SK-N-SH (cell line): Measurements from ENCODE around the gene CCND1. TPM values are rescaled to one million over a fixed set of nuclear protein-coding genes. Genes with fewer than 3 reads are reported as not detected.
A peak's percentile ranks its signal among the peaks of the same experiment; 100 is the strongest.

ENCODE experiments used
- CHD2 ChIP-seq: fragments of 150-350 bp; IDR thresholded peaks from 2 replicates; pipeline ENCODE4 v1.6.1; 2018; ENCODE audit warnings: low read length; ENCODE audit not compliant: partially characterized antibody
- EZH2phosphoT487 ChIP-seq: fragments of 200-600 bp; sonication (generic); IDR thresholded peaks from 2 replicates; pipeline ENCODE4 v1.6.1; 2017; ENCODE audit warnings: low read depth, mixed run types, mild to moderate bottlenecking, antibody characterized with exemption, moderate library complexity, borderline replicate concordance
- FOSL2 ChIP-seq: IDR thresholded peaks from 2 replicates; pipeline ENCODE4 v1.4.0; 2012; ENCODE audit warnings: low read depth, mild to moderate bottlenecking, moderate library complexity, borderline replicate concordance
- FOXJ3 ChIP-seq: sonication (generic); formaldehyde crosslinking; IDR thresholded peaks from 2 replicates; pipeline ENCODE4 v1.5.1; 2020; ENCODE audit warnings: mild to moderate bottlenecking, missing genetic modification reagents
- GABPA ChIP-seq: IDR thresholded peaks from 2 replicates; pipeline ENCODE4 v1.4.0; 2012; ENCODE audit warnings: low read depth, mild to moderate bottlenecking
- GATA2 ChIP-seq: sonication (generic); formaldehyde crosslinking; IDR thresholded peaks from 2 replicates; pipeline ENCODE4 v1.5.0; 2020; ENCODE audit warnings: mild to moderate bottlenecking, missing genetic modification reagents
- MEF2A ChIP-seq: IDR thresholded peaks from 2 replicates; pipeline ENCODE4 v1.4.0; 2012; ENCODE audit warnings: low read depth, borderline replicate concordance
- NRF1 ChIP-seq: IDR thresholded peaks from 2 replicates; pipeline ENCODE4 v1.6.1; 2012; ENCODE audit warnings: low read depth, mild to moderate bottlenecking, low read length
- POLR2AphosphoS5 ChIP-seq: IDR thresholded peaks from 2 replicates; pipeline ENCODE4 v1.6.1; 2012; ENCODE audit warnings: low read depth, low read length
- RCOR1 ChIP-seq: fragments of 150-350 bp; IDR thresholded peaks from 2 replicates; pipeline ENCODE4 v1.6.1; 2017; ENCODE audit warnings: antibody characterized with exemption, low read length
- RXRA ChIP-seq: IDR thresholded peaks from 2 replicates; pipeline ENCODE4 v1.4.0; 2012; ENCODE audit warnings: low read depth, mild to moderate bottlenecking, borderline replicate concordance
- SIN3A ChIP-seq: IDR thresholded peaks from 2 replicates; pipeline ENCODE4 v1.6.1; 2012; ENCODE audit warnings: low read depth, mild to moderate bottlenecking, low read length, moderate library complexity, borderline replicate concordance
- TEAD4 ChIP-seq: IDR thresholded peaks from 2 replicates; pipeline ENCODE4 v1.4.0; 2012; ENCODE audit warnings: mild to moderate bottlenecking, borderline replicate concordance; ENCODE audit not compliant: insufficient read depth
- USF1 ChIP-seq: IDR thresholded peaks from 2 replicates; pipeline ENCODE4 v1.4.0; 2012; ENCODE audit warnings: low read depth, borderline replicate concordance
- YY1 ChIP-seq: IDR thresholded peaks from 2 replicates; pipeline ENCODE4 v1.4.0; 2012; ENCODE audit warnings: low read depth, mild to moderate bottlenecking
- polyA plus RNA-seq, 3 experiments: library from polyadenylated mRNA; depleted of rRNA; stranded (reverse); fragments of >200 nt; gene quantifications; 2 replicates each; pipeline ENCODE4 v1.2.3, GENCODE V29; 2012
- TF ChIP-seq, protein P1 (sequence below): IDR thresholded peaks from 2 replicates; pipeline ENCODE4; 2012
- TF ChIP-seq, protein P2 (sequence below): fragments of 200-600 bp; sonication (generic); IDR thresholded peaks from 2 replicates; pipeline ENCODE4 v1.6.1; 2017; ENCODE audit warnings: antibody characterized with exemption, mild to moderate bottlenecking, moderate library complexity
- TF ChIP-seq, protein P3 (sequence below): IDR thresholded peaks from 2 replicates; pipeline ENCODE4 v1.4.0; 2012; ENCODE audit warnings: low read depth
- TF ChIP-seq, protein P4 (sequence below): fragments of 150-350 bp; IDR thresholded peaks from 2 replicates; pipeline ENCODE4 v1.6.1; 2016; ENCODE audit warnings: mild to moderate bottlenecking, low read depth, low read length

Gene CCND1
- polyA plus RNA-seq, 1 of the 3 experiments (the other 2 are of a cell fraction), result 242 TPM

GRCh38 chr11:69674886-69675714, 34.1 kb downstream of the CCND1 start, which contains the start of gene LTO1 (continued):
- TF ChIP-seq POLR2AphosphoS5, result peak; percentile 71
- no peak for TF ChIP-seq TEAD4
- TF ChIP-seq RXRA, result no peak
- TF ChIP-seq RCOR1, result no peak
- TF ChIP-seq, protein P1, sequence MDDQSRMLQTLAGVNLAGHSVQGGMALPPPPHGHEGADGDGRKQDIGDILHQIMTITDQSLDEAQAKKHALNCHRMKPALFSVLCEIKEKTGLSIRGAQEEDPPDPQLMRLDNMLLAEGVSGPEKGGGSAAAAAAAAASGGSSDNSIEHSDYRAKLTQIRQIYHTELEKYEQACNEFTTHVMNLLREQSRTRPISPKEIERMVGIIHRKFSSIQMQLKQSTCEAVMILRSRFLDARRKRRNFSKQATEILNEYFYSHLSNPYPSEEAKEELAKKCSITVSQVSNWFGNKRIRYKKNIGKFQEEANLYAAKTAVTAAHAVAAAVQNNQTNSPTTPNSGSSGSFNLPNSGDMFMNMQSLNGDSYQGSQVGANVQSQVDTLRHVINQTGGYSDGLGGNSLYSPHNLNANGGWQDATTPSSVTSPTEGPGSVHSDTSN, result peak; percentile 30
- TF ChIP-seq, protein P2, sequence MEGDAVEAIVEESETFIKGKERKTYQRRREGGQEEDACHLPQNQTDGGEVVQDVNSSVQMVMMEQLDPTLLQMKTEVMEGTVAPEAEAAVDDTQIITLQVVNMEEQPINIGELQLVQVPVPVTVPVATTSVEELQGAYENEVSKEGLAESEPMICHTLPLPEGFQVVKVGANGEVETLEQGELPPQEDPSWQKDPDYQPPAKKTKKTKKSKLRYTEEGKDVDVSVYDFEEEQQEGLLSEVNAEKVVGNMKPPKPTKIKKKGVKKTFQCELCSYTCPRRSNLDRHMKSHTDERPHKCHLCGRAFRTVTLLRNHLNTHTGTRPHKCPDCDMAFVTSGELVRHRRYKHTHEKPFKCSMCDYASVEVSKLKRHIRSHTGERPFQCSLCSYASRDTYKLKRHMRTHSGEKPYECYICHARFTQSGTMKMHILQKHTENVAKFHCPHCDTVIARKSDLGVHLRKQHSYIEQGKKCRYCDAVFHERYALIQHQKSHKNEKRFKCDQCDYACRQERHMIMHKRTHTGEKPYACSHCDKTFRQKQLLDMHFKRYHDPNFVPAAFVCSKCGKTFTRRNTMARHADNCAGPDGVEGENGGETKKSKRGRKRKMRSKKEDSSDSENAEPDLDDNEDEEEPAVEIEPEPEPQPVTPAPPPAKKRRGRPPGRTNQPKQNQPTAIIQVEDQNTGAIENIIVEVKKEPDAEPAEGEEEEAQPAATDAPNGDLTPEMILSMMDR, result no peak
- peak; percentile 76 for TF ChIP-seq GABPA
- peak; percentile 53 for TF ChIP-seq CHD2
- TF ChIP-seq, protein P3, sequence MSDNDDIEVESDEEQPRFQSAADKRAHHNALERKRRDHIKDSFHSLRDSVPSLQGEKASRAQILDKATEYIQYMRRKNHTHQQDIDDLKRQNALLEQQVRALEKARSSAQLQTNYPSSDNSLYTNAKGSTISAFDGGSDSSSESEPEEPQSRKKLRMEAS, result peak; percentile 58; the same call in 1 of the 2 replicates
- TF ChIP-seq FOXJ3, result no peak
- no peak for TF ChIP-seq MEF2A
- TF ChIP-seq NRF1, result peak; percentile 89
- TF ChIP-seq EZH2phosphoT487, result no peak
- no peak for TF ChIP-seq FOSL2
- 0 out of 2 replicates have a peak, but pooled peaks have one; percentile 34 for TF ChIP-seq USF1
- TF ChIP-seq, protein P4, sequence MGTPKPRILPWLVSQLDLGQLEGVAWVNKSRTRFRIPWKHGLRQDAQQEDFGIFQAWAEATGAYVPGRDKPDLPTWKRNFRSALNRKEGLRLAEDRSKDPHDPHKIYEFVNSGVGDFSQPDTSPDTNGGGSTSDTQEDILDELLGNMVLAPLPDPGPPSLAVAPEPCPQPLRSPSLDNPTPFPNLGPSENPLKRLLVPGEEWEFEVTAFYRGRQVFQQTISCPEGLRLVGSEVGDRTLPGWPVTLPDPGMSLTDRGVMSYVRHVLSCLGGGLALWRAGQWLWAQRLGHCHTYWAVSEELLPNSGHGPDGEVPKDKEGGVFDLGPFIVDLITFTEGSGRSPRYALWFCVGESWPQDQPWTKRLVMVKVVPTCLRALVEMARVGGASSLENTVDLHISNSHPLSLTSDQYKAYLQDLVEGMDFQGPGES, result no peak
- TF ChIP-seq GATA2 (CRISPR knock-in tag), result no peak
- no peak; the same call in 1 of the 2 replicates for TF ChIP-seq YY1
- peak; percentile 85; the same call in 1 of the 2 replicates for TF ChIP-seq SIN3A
- TF ChIP-seq, all 33 proteins: peak for 14
